Thoracic aorta (tissue), 2 donors: ENCODE results near the gene FDPS. TPM values are rescaled to one million over a fixed set of nuclear protein-coding genes. Genes with fewer than 3 reads are reported as not detected.

Source experiments
- ATAC-seq: fragments of 150-250 bp; one replicate; pipeline ENCODE4 v1.8.0; 2017; ENCODE audit warnings: low read depth; ENCODE audit not compliant: insufficient number of reproducible peaks, low FRiP score
- DNase-seq: peaks from one replicate; pipeline ENCODE4 v3.0.0-alpha.2; 2020; ENCODE audit warnings: low spot score
- H3K27ac ChIP-seq, 2 donors: fragments of 200-600 bp; sonication (generic); 1 replicate in 1 of 2; 2 replicates in 1 of 2; pipeline ENCODE4 v1.5.1; 2016; ENCODE audit warnings: mild to moderate bottlenecking in 2 of 2, moderate library complexity in 2 of 2
- H3K27me3 ChIP-seq: fragments of 200-600 bp; sonication (generic); replicated peaks from 2 replicates; pipeline ENCODE4 v1.6.0; 2016; ENCODE audit warnings: mild to moderate bottlenecking; ENCODE audit not compliant: insufficient read depth
- H3K36me3 ChIP-seq: fragments of 200-600 bp; sonication (generic); one replicate; pipeline ENCODE4 v1.5.1; 2016
- H3K4me1 ChIP-seq, 2 donors: fragments of 200-600 bp; sonication (generic); 1 replicate in 1 of 2; 2 replicates in 1 of 2; pipeline versions ENCODE4 v1.5.1 to v1.6.0; 2016; ENCODE audit warnings: low read depth in 2 of 2, mild to moderate bottlenecking in 1 of 2; ENCODE audit not compliant: control insufficient read depth in 1 of 2
- H3K4me3 ChIP-seq: fragments of 200-600 bp; sonication (generic); 2 replicates; pipeline ENCODE4 v1.5.1; 2016; ENCODE audit warnings: mild to moderate bottlenecking
- H3K9me3 ChIP-seq: fragments of 200-600 bp; sonication (generic); 2 replicates; pipeline ENCODE4 v1.5.1; 2016
- total RNA-seq, 2 donors: library from RNA; depleted of rRNA; stranded (reverse); fragments of >200 nt; gene quantifications; one replicate each; pipeline versions ENCODE4 v1.1.0 to v1.2.3, GENCODE V29; 2016
- TF ChIP-seq, protein P1 (sequence below): fragments of 200-600 bp; sonication (generic); IDR thresholded peaks from one replicate; pipeline ENCODE4 v1.5.1; 2019; ENCODE audit warnings: antibody characterized with exemption

FDPS gene
- total RNA-seq, 2 donors from 2014 or later = 57.8 to 68.2 TPM

GRCh38 chr1:155334962-155335361 is 26.3 kb downstream of the FDPS start:
- TF ChIP-seq, protein P1, sequence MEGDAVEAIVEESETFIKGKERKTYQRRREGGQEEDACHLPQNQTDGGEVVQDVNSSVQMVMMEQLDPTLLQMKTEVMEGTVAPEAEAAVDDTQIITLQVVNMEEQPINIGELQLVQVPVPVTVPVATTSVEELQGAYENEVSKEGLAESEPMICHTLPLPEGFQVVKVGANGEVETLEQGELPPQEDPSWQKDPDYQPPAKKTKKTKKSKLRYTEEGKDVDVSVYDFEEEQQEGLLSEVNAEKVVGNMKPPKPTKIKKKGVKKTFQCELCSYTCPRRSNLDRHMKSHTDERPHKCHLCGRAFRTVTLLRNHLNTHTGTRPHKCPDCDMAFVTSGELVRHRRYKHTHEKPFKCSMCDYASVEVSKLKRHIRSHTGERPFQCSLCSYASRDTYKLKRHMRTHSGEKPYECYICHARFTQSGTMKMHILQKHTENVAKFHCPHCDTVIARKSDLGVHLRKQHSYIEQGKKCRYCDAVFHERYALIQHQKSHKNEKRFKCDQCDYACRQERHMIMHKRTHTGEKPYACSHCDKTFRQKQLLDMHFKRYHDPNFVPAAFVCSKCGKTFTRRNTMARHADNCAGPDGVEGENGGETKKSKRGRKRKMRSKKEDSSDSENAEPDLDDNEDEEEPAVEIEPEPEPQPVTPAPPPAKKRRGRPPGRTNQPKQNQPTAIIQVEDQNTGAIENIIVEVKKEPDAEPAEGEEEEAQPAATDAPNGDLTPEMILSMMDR = no peak
- Histone ChIP-seq H3K4me1 (no peaks in the 10 kb centered on the region), H3K36me3 (peaks cover 46% of the 10 kb centered on the region), H3K4me3 (no peak overlapping the region), H3K27ac (no peak overlapping the region), H3K27me3 (no peaks in the 10 kb centered on the region), H3K9me3 (no peaks in the 10 kb centered on the region)
- DNase-seq (no peak), ATAC-seq (no peak)

DNA sequence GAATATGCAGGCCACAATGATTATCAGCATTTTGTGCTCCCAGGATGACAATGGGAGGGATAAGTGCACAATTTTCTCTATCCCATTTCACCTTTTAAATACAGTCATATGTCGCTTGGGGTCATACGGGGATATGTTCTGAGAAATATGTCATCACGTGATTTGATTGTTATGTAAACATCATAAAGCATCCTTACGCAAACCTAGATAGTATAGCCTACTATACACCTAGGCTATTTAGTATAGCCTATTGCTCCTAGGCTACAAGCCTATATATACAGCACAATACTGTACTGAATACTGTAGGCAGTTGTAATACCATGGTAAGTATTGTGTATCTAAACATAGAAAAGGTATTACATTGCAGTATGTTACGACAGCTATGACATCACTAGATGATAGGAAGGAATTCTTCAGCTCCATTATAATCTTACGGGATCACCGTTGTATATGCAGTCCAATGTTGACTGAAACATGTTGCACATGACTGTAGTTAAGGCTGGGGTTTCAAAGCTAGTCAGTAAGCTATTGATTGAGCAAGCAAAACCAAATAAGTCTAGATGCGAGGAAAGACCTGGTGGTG is 30.9 kb downstream of the FDPS start:
- Histone ChIP-seq H3K4me1 (no peaks in the 10 kb centered on the region), H3K27ac (no peak overlapping the region), H3K27me3 (no peaks in the 10 kb centered on the region), H3K4me3 (no peak overlapping the region), H3K36me3 (peaks cover 69% of the 10 kb centered on the region), H3K9me3 (no peaks in the 10 kb centered on the region)
- DNase-seq = no peak
- no peak for ATAC-seq
- TF ChIP-seq, protein P1 = no peak

- peaks cover 78% of the 10 kb centered on the region for H3K36me3 ChIP-seq
- no peak for ATAC-seq
- no peaks in the 10 kb centered on the region for H3K4me1 ChIP-seq
- no peaks in the 10 kb centered on the region for H3K27me3 ChIP-seq
- no peak for DNase-seq
- H3K9me3 ChIP-seq = no peaks in the 10 kb centered on the region
- TF ChIP-seq, protein P1 = no peak
- H3K4me3 ChIP-seq = no peak overlapping the region
- no peak overlapping the region for H3K27ac ChIP-seq
Measured at GRCh38 chr1:155342842-155343241, 34.2 kb downstream of the FDPS start.

DNA sequence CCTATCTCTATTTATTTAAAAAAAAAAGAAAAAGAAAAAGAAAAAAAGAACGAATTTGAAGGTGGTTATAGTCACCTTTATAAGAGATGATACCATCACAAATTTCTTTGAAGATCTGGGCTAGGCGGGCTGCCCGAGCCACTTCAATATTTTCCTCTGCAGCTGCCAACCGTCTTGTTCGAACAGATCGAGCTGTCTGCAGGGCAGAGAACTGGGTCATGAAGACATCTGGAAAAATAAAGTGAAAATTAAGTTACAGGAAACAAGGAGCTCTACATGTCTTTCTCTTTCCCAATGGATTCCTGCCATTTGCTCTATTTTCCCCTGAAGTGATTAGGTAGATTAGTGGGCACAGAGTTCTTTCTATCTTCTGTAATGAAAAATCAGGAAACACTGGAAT is 44.0 kb downstream of the FDPS start:
- Histone ChIP-seq H3K27ac (no peak overlapping the region), H3K9me3 (no peaks in the 10 kb centered on the region), H3K4me3 (no peak overlapping the region), H3K27me3 (no peaks in the 10 kb centered on the region), H3K4me1 (no peaks in the 10 kb centered on the region), H3K36me3 (peaks cover 71% of the 10 kb centered on the region)
- no peak for ATAC-seq
- TF ChIP-seq, protein P1 = no peak
- no peak for DNase-seq

DNA sequence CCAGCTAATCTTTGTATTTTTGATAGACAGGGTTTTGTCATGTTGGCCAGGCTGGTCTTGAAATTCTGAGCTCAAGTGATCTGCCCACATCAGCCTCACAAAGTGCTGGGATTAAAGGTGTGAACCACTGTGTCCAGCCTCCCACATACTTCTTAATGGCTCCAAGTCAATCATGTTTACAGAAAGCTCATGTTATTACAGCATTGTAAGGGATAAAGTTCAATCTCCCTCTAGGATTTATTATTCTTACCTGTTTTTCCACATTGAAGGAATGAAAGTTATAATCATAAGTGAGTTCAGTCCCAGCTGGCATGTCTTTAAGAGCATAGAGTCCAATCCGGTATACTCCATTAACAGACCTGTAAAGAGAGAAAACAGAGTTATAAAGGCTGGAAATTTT is 51.4 kb downstream of the FDPS start:
- H3K27me3 ChIP-seq = no peaks in the 10 kb centered on the region
- no peak overlapping the region for H3K4me3 ChIP-seq
- no peak for ATAC-seq
- no peak overlapping the region for H3K27ac ChIP-seq
- no peaks in the 10 kb centered on the region for H3K4me1 ChIP-seq
- peaks cover 40% of the 10 kb centered on the region for H3K36me3 ChIP-seq
- H3K9me3 ChIP-seq = no peaks in the 10 kb centered on the region
- TF ChIP-seq, protein P1 = no peak
- DNase-seq = no peak

Other genes starting within 250 kb of the FDPS start
- gene EFNA4, start 245.1 kb upstream of the FDPS start, total RNA-seq = 1 to 10 TPM; 1.9 to 2.8 TPM
- 1 to 10 TPM; 1.5 to 3.2 TPM for gene EFNA3, start 230.0 kb upstream of the FDPS start, total RNA-seq
- gene EFNA1, start 181.0 kb upstream of the FDPS start, total RNA-seq = 10 to 100 TPM in 1 of 2 donors, 1 to 10 TPM in 1; 4.6 to 15.4 TPM
- gene SLC50A1, start 173.0 kb upstream of the FDPS start, total RNA-seq = 10 to 100 TPM; 13.0 to 22.2 TPM
- gene DPM3, start 168.3 kb upstream of the FDPS start, total RNA-seq = 10 to 100 TPM; 28.8 to 68.6 TPM
- gene KRTCAP2, start 135.6 kb upstream of the FDPS start, total RNA-seq = 100 to 1,000 TPM; 106 to 112 TPM
- 1 to 10 TPM; 2.7 to 5.8 TPM for gene TRIM46, start 135.0 kb upstream of the FDPS start, total RNA-seq
- gene THBS3, start 101.0 kb upstream of the FDPS start, total RNA-seq = 10 to 100 TPM; 45.3 to 81.6 TPM
- gene MTX1, start 100.2 kb upstream of the FDPS start, total RNA-seq = 10 to 100 TPM; 21.7 to 22.9 TPM
- 10 to 100 TPM; 14.7 to 16.1 TPM for gene ENTREP3, start 53.4 kb upstream of the FDPS start, total RNA-seq
- gene SCAMP3, start 46.5 kb upstream of the FDPS start, total RNA-seq = 10 to 100 TPM; 32.5 to 50.2 TPM
- 10 to 100 TPM; 26.9 to 50.7 TPM for gene CLK2, start 35.4 kb upstream of the FDPS start, total RNA-seq
- gene HCN3, start 31.4 kb upstream of the FDPS start, total RNA-seq = 1 to 10 TPM in 1 of 2 donors, under 1 TPM in 1; 0.92 to 1.9 TPM
- gene PKLR, start 7.4 kb upstream of the FDPS start, total RNA-seq = not detected
- 10 to 100 TPM; 38.7 to 61.3 TPM for gene RUSC1, start 12.0 kb downstream of the FDPS start, total RNA-seq